Gastroesophageal sphincter (tissue), 4 donors: Measurements from ENCODE around the gene RNF103. TPM values are rescaled to one million over a fixed set of nuclear protein-coding genes. Genes with fewer than 3 reads are reported as not detected.

ENCODE experiments used
- ATAC-seq: fragments of 150-250 bp; one replicate; pipeline ENCODE4 v1.9.1; 2016; ENCODE audit warnings: mild to moderate bottlenecking, moderate library complexity
- H3K27ac ChIP-seq, 4 donors: fragments of 200-600 bp; sonication (generic) in 3 of 4; 1 replicate in 3 of 4; 2 replicates in 1 of 4; pipeline ENCODE4 v1.5.1; 2016 to 2019
- H3K27me3 ChIP-seq: fragments of 200-600 bp; sonication (generic); one replicate; pipeline ENCODE4 v1.5.1; 2019
- H3K36me3 ChIP-seq, 2 donors: fragments of 200-600 bp; sonication (generic); one replicate each; pipeline ENCODE4 v1.5.1; 2019; ENCODE audit warnings: control low read depth in 1 of 2
- H3K4me1 ChIP-seq, 3 donors: fragments of 200-600 bp; sonication (generic); 1 replicate in 2 of 3; 2 replicates in 1 of 3; pipeline ENCODE4 v1.5.1; 2016 to 2019; ENCODE audit warnings: control low read depth in 2 of 3
- H3K4me3 ChIP-seq, 2 donors: fragments of 200-600 bp; sonication (generic); one replicate each; pipeline ENCODE4 v1.5.1; 2019; ENCODE audit warnings: mild to moderate bottlenecking in 1 of 2, moderate library complexity in 1 of 2
- H3K9me3 ChIP-seq, 3 donors: fragments of 200-600 bp; sonication (generic); one replicate each; pipeline ENCODE4 v1.5.1; 2017 to 2019; ENCODE audit warnings: control low read depth in 2 of 3
- CTCF ChIP-seq, 4 experiments: fragments of 200-600 bp in 2 of 4; fragments of 450-650 bp in 2 of 4; sonication (generic) in 1 of 4; IDR thresholded peaks; one replicate each; pipeline ENCODE4 v1.5.1; 2017 to 2019; ENCODE audit warnings: antibody characterized with exemption in 4 of 4, mild to moderate bottlenecking in 2 of 4, moderate library complexity in 2 of 4
- EP300 ChIP-seq: sonication (generic); formaldehyde crosslinking; IDR thresholded peaks from one replicate; pipeline ENCODE4 v1.6.1; 2017; ENCODE audit warnings: antibody characterized with exemption, mild to moderate bottlenecking
- POLR2A ChIP-seq, 2 donors: fragments of 450-650 bp; IDR thresholded peaks; one replicate each; pipeline ENCODE4 v1.6.1; 2017; ENCODE audit warnings: antibody characterized with exemption in 2 of 2, mild to moderate bottlenecking in 2 of 2, moderate library complexity in 1 of 2
- POLR2AphosphoS5 ChIP-seq: sonication (generic); formaldehyde crosslinking; IDR thresholded peaks from one replicate; pipeline ENCODE4 v1.6.1; 2017; ENCODE audit warnings: antibody characterized with exemption
- WGBS, 2 donors: methylation state at CpG; one replicate each; pipeline ENCODE4 v1.1.5; 2018; ENCODE audit warnings: low coverage in 1 of 2; 5-methylcytosine and 5-hydroxymethylcytosine counted together
- total RNA-seq, 4 donors: library from RNA; depleted of rRNA; stranded (reverse); fragments of >200 nt; gene quantifications; one replicate each; pipeline ENCODE4 v1.1.0, GENCODE V29; 2016

RNF103 gene
- total RNA-seq, 4 donors from 2014 or later: 40.5 to 67.9 (median 53.5) TPM

DNA sequence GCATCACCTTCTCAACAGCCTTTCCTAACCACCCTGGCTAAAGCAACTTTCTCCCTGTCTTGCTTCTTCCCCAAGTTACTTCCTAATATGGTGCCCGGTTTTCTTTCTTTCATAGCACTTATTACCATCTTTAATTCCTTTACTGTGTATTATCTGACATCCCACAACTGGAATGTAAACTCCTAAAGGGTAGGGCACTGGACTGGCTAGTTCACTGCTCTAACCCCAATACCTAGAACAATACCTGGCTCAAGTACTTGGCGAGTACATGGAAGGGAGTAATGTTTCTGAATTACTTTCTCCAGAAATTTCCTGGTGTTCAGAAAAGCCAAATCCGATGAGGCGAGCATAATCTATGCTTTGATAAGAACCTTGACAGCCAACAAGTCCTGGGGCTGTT lies 22.7 kb upstream of the RNF103 start:
- 82 to 98% methylated on average over 4 of the region's 4 CpGs for WGBS, 2 donors
- Histone ChIP-seq H3K9me3 (peaks cover 0 to 27% (median 0%) of the 10 kb centered on the region in 3 donors), H3K27ac (no peak overlapping the region), H3K4me1 (no peaks in the 10 kb centered on the region), H3K36me3 (no peaks in the 10 kb centered on the region), H3K27me3 (no peaks in the 10 kb centered on the region), H3K4me3 (no peak overlapping the region)
- TF ChIP-seq EP300: no peak
- TF ChIP-seq CTCF (IDR thresholded peaks at IDR 0.05): no peak
- no peak for TF ChIP-seq POLR2AphosphoS5
- no peak for TF ChIP-seq POLR2A (IDR thresholded peaks at IDR 0.05)
- ATAC-seq: no peak

GRCh38 chr2:86645752-86646151 lies 22.1 kb upstream of the RNF103 start:
- Histone ChIP-seq H3K9me3 (peaks cover 0 to 22% (median 0%) of the 10 kb centered on the region in 3 donors), H3K27ac (no peak overlapping the region), H3K4me3 (no peak overlapping the region), H3K27me3 (no peaks in the 10 kb centered on the region), H3K36me3 (no peaks in the 10 kb centered on the region), H3K4me1 (no peaks in the 10 kb centered on the region)
- TF ChIP-seq CTCF (IDR thresholded peaks at IDR 0.05) (no peak), EP300 (no peak), POLR2A (IDR thresholded peaks at IDR 0.05) (no peak), POLR2AphosphoS5 (no peak)
- WGBS, 2 donors: 90% methylated on average over 3 of the region's 4 CpGs; no CpG with 5 or more reads in 1 of the 2 donors
- no peak for ATAC-seq

DNA sequence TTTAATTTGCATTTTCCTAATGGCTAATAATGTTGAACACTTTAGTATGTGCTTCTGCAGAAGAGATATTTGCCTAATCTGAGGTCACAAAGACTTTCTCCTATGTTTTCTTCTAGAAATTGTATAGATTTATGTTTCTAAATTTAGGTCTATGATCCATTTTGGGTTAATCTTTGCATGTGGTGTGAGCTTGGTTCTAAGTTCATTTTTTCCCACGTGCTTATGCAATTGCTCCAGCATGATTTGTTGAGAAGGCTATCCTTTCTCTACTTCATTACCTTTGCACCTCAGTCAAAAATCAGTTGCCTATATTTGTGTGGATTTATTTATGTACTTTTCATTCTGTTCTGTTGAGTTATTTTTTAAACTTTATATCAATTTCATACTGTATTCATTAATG lies 15.0 kb upstream of the RNF103 start:
- H3K27me3 ChIP-seq: no peaks in the 10 kb centered on the region
- no peak overlapping the region for H3K4me3 ChIP-seq
- WGBS, 2 donors: 65 to 71% methylated on average over 1 of the region's 1 CpG
- ATAC-seq: no peak
- no peaks in the 10 kb centered on the region for H3K36me3 ChIP-seq
- TF ChIP-seq CTCF (IDR thresholded peaks at IDR 0.05): no peak
- no peak for TF ChIP-seq POLR2AphosphoS5
- no peak for TF ChIP-seq POLR2A (IDR thresholded peaks at IDR 0.05)
- TF ChIP-seq EP300: no peak
- H3K9me3 ChIP-seq: peaks cover 0 to 10% (median 0%) of the 10 kb centered on the region in 3 donors
- H3K4me1 ChIP-seq: no peaks in the 10 kb centered on the region
- H3K27ac ChIP-seq: no peak overlapping the region

DNA sequence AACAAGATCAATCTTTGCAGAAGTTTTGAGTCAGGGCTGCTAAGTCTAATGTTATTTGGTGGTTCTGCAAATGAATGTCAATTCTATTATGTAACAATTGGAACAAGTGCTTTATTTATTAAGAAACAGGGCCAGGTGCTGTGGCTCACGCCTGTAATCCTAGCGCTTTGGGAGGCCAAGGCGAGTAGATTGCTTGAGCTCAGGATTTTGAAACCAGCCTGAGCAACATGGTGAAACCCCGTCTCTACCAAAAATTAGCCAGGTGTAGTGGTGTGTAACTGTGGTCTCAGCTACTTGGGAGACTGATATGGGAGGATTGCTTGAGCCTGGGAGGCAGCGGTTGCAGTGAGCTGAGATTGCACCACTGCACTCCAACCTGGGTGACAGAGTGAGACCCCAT lies 13.2 kb upstream of the RNF103 start:
- H3K9me3 ChIP-seq: peaks cover 0 to 10% (median 0%) of the 10 kb centered on the region in 3 donors
- H3K27ac ChIP-seq: no peak overlapping the region
- H3K4me1 ChIP-seq: peaks cover 0 to 6% (median 0%) of the 10 kb centered on the region in 3 donors
- no peak for ATAC-seq
- WGBS, 2 donors: 48 to 84% methylated on average over 3 to 5 of the region's 5 CpGs
- TF ChIP-seq EP300: no peak
- TF ChIP-seq POLR2AphosphoS5: no peak
- TF ChIP-seq CTCF (IDR thresholded peaks at IDR 0.05): no peak
- TF ChIP-seq POLR2A (IDR thresholded peaks at IDR 0.05): no peak
- H3K27me3 ChIP-seq: no peaks in the 10 kb centered on the region
- H3K36me3 ChIP-seq: no peaks in the 10 kb centered on the region
- no peak overlapping the region for H3K4me3 ChIP-seq

DNA sequence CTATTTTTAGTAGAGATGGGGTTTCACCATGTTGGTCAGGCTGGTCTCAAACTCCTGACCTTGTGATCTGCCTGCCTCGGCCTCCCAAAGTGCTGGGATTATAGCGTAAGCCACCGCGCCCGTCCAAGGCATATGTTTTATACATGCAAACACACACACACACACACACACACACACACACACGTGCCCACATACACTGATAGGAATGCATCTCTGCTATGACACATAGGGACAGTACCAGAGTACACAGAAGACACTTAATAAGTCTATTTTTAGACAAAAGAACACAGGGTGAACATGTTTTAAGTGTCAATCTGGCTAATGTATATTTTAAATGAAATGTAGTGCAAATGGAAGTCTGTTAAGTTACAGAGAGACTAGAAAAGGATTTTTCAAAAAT lies 10.7 kb upstream of the RNF103 start:
- peaks cover 0 to 6% (median 0%) of the 10 kb centered on the region in 3 donors for H3K4me1 ChIP-seq
- H3K4me3 ChIP-seq: no peak overlapping the region
- no peaks in the 10 kb centered on the region for H3K27me3 ChIP-seq
- H3K9me3 ChIP-seq: no peaks in the 10 kb centered on the region
- no peak for ATAC-seq
- TF ChIP-seq POLR2A (IDR thresholded peaks at IDR 0.05): no peak
- TF ChIP-seq CTCF (IDR thresholded peaks at IDR 0.05): no peak
- no peak for TF ChIP-seq EP300
- TF ChIP-seq POLR2AphosphoS5: no peak
- 89% methylated on average over 6 of the region's 6 CpGs; no CpG with 5 or more reads in 1 of the 2 donors for WGBS, 2 donors
- no peaks in the 10 kb centered on the region for H3K36me3 ChIP-seq
- H3K27ac ChIP-seq: no peak overlapping the region
